HCT116 (cell line): Measurements from ENCODE around the gene EP400. TPM values are rescaled to one million over a fixed set of nuclear protein-coding genes. Genes with fewer than 3 reads are reported as not detected.

Experiments
- ATAC-seq: fragments of 200-7000 bp; cut with Tn5 transposase; 2 replicates; pipeline ENCODE4 v1.9.1; 2020; ENCODE audit warnings: mild to moderate bottlenecking, moderate library complexity
- BruUV-seq: library from RNA; stranded (reverse); fragments of 400-500 nt; replicated peaks from 2 replicates; lab custom pipeline; 2021; lab: Mats Ljungman, UMichigan
- CTCF ChIA-PET: fragments of 300-600 bp; sonication (Branson Sonifier 250); formaldehyde crosslinking; loops from one replicate; lab custom pipeline; 2021; ENCODE audit warnings: antibody characterized with exemption; lab: Charles Lee
- POLR2A ChIA-PET: fragments of 300-600, 350-600 bp; sonication (Branson Sonifier 250); formaldehyde crosslinking; loops from one replicate; lab custom pipeline; 2021; ENCODE audit warnings: antibody characterized with exemption; lab: Charles Lee
- RAD21 ChIA-PET, 2 experiments: fragments of 300-600 bp; sonication (Branson Sonifier 250); formaldehyde crosslinking; loops; one replicate each; lab custom pipeline; 2023; ENCODE audit warnings: low total read pairs in 2 of 2; ENCODE audit not compliant: uncharacterized antibody in 2 of 2, unreplicated experiment in 2 of 2, low non-redundant PET in 1 of 2; lab: Charles Lee
- DNase-seq: peaks from one replicate; pipeline ENCODE4 v3.0.0-alpha.2; 2010; ENCODE audit warnings: low read depth, low spot score
- H2AFZ ChIP-seq: fragments of 200-600 bp; shearing (Covaris generic), sonication (generic); 2 replicates; pipeline ENCODE4 v1.6.1; 2017; ENCODE audit warnings: low read depth, mixed run types, mixed read lengths, antibody characterized with exemption, low read length; ENCODE audit not compliant: poor library complexity, severe bottlenecking
- H3K27ac ChIP-seq: 2 replicates; pipeline ENCODE4 v1.5.1; 2012; ENCODE audit warnings: low read depth, low read length
- H3K27me3 ChIP-seq: fragments of 200-600 bp; sonication (generic); 2 replicates; pipeline ENCODE4 v1.6.1; 2016; ENCODE audit warnings: mixed run types, low read length, mixed read lengths; ENCODE audit not compliant: insufficient read depth
- H3K36me3 ChIP-seq, 2 experiments: fragments of 200-500 bp in 1 of 2; fragments of 200-600 bp in 1 of 2; sonication (Bioruptor generic) in 1 of 2; sonication (generic) in 1 of 2; 2 replicates each; pipeline versions ENCODE4 v1.5.1 to v1.6.1; 2014 to 2016; ENCODE audit warnings: low read length in 2 of 2, inconsistent platforms in 1 of 2, mixed read lengths in 1 of 2, mixed run types in 1 of 2; ENCODE audit not compliant: insufficient read depth in 2 of 2, control insufficient read depth in 1 of 2
- H3K4me1 ChIP-seq, 2 experiments: fragments of 200-600 bp in 1 of 2; sonication (generic) in 1 of 2; 2 replicates each; pipeline versions ENCODE4 v1.5.1 to v1.6.1; 2012 to 2017; ENCODE audit warnings: low read length in 2 of 2, inconsistent platforms in 1 of 2, mild to moderate bottlenecking in 1 of 2, mixed read lengths in 1 of 2, mixed run types in 1 of 2, moderate library complexity in 1 of 2; ENCODE audit not compliant: insufficient read depth in 2 of 2, control insufficient read depth in 1 of 2
- H3K4me2 ChIP-seq: fragments of 200-600 bp; sonication (generic); 2 replicates; pipeline ENCODE4 v1.6.1; 2017; ENCODE audit warnings: mixed run types, low read length, mixed read lengths
- H3K4me3 ChIP-seq, 2 experiments: fragments of 200-600 bp in 1 of 2; sonication (generic) in 1 of 2; replicated peaks in 1 of 2; 2 replicates each; pipeline ENCODE4 v1.5.1; 2011 to 2016; ENCODE audit warnings: low read length in 2 of 2, control low read depth in 1 of 2, low read depth in 1 of 2, mild to moderate bottlenecking in 1 of 2, mixed read lengths in 1 of 2, mixed run types in 1 of 2
- H3K79me2 ChIP-seq: fragments of 200-600 bp; sonication (generic); 2 replicates; pipeline ENCODE4 v1.6.1; 2017; ENCODE audit warnings: mild to moderate bottlenecking, mixed run types, low read length, moderate library complexity, mixed read lengths; ENCODE audit not compliant: insufficient read depth
- H3K9ac ChIP-seq: fragments of 200-600 bp; sonication (generic); 2 replicates; pipeline ENCODE4 v1.6.1; 2016; ENCODE audit warnings: low read length, mixed read lengths
- H3K9me2 ChIP-seq: fragments of 200-600 bp; sonication (generic), shearing (Covaris generic); 2 replicates; pipeline ENCODE4 v1.6.1; 2017; ENCODE audit warnings: mixed run types, mild to moderate bottlenecking, moderate library complexity; ENCODE audit not compliant: insufficient read depth
- H3K9me3 ChIP-seq, 2 experiments: fragments of 200-500 bp in 1 of 2; fragments of 200-600 bp in 1 of 2; sonication (Bioruptor generic) in 1 of 2; sonication (generic) in 1 of 2; 2 replicates each; pipeline ENCODE4 v1.6.1; 2014 to 2017; ENCODE audit warnings: low read length in 2 of 2, mixed read lengths in 2 of 2, inconsistent platforms in 1 of 2, low read depth in 1 of 2, mild to moderate bottlenecking in 1 of 2, mixed run types in 1 of 2, moderate library complexity in 1 of 2; ENCODE audit not compliant: control insufficient read depth in 1 of 2, insufficient read depth in 1 of 2
- H4K20me1 ChIP-seq: fragments of 200-600 bp; sonication (generic), shearing (Covaris generic); 2 replicates; pipeline ENCODE4 v1.6.1; 2017; ENCODE audit warnings: mixed run types, mild to moderate bottlenecking, moderate library complexity; ENCODE audit not compliant: insufficient read depth
- ATF3 ChIP-seq: IDR thresholded peaks from 2 replicates; pipeline ENCODE4 v1.6.1; 2012
- CBX3 ChIP-seq: IDR thresholded peaks from 2 replicates; pipeline ENCODE4 v1.6.1; 2012; ENCODE audit warnings: low read depth
- EGR1 ChIP-seq: IDR thresholded peaks from 2 replicates; pipeline ENCODE4 v1.6.1; 2012; ENCODE audit warnings: low read depth
- FOSL1 ChIP-seq: IDR thresholded peaks from 2 replicates; pipeline ENCODE4 v1.6.1; 2012; ENCODE audit warnings: low read depth
- MAX ChIP-seq: IDR thresholded peaks from 2 replicates; pipeline ENCODE4 v1.6.1; 2012
- SRF ChIP-seq: IDR thresholded peaks from 2 replicates; pipeline ENCODE4 v1.6.1; 2012; ENCODE audit warnings: low read depth
- ZNF274 ChIP-seq: fragments of 200-500 bp; sonication (Bioruptor generic); IDR thresholded peaks from 2 replicates; pipeline ENCODE4 v1.6.1; 2014; ENCODE audit warnings: mild to moderate bottlenecking, low read depth, low read length, inconsistent platforms
- intact Hi-C: fragments of 100-400 bp; cut with micrococcal nuclease; formaldehyde crosslinking; loops from 2 replicates; pipeline ENCODE4 v1.10.0; 2022
- total RNA-seq: library from RNA; stranded (reverse); gene quantifications from one replicate; pipeline ENCODE4 v1.2.1, GENCODE V29; 2021; ENCODE audit not compliant: unreplicated experiment

The EP400 gene
- total RNA-seq, 1 experiment from 2014 or later = 54.5 TPM

GRCh38 chr12:131988054-131988796 is 38.5 kb downstream of the EP400 start:
- Histone ChIP-seq H2AFZ (no peak overlapping the region), H4K20me1 (no peaks in the 10 kb centered on the region), H3K9me2 (no peaks in the 10 kb centered on the region), H3K9me3 (no peaks in the 10 kb centered on the region), H3K27ac (no peak overlapping the region), H3K4me3 (no peak overlapping the region), H3K36me3 (peaks cover 35% of the 10 kb centered on the region in 2 experiments), H3K4me2 (no peak overlapping the region), H3K9ac (no peak overlapping the region), H3K27me3 (no peaks in the 10 kb centered on the region), H3K79me2 (0 out of 2 replicates have a peak, but pooled peaks cover 6% of the 10 kb centered on the region), H3K4me1 (no peaks in the 10 kb centered on the region)
- POLR2A ChIA-PET = no interaction called here
- CTCF ChIA-PET = no interaction called here
- intact Hi-C loops = no loop called here
- ATAC-seq (no peak), DNase-seq (no peak)
- TF ChIP-seq CBX3 = no peak
- BruUV-seq = no TSS peak
- RAD21 ChIA-PET = no interaction called here

- intact Hi-C loops = no loop called here
- H2AFZ ChIP-seq = no peak overlapping the region
- H3K4me3 ChIP-seq = no peak overlapping the region
- ChIA-PET RAD21 (no interaction called here), POLR2A (no interaction called here), CTCF (no interaction called here)
- no peaks in the 10 kb centered on the region for H3K27me3 ChIP-seq
- peaks cover 32 to 42% of the 10 kb centered on the region in 2 experiments for H3K36me3 ChIP-seq
- ATAC-seq = no peak
- H3K9me2 ChIP-seq = no peaks in the 10 kb centered on the region
- H4K20me1 ChIP-seq = no peaks in the 10 kb centered on the region
- no peak overlapping the region for H3K9ac ChIP-seq
- no peak overlapping the region for H3K4me2 ChIP-seq
- no peak overlapping the region for H3K27ac ChIP-seq
- BruUV-seq = no TSS peak
- DNase-seq = no peak
- no peaks in the 10 kb centered on the region for H3K4me1 ChIP-seq
- no peaks in the 10 kb centered on the region for H3K9me3 ChIP-seq
- TF ChIP-seq CBX3 = no peak
- no peak for TF ChIP-seq ZNF274
- no peak for TF ChIP-seq ATF3
- TF ChIP-seq FOSL1 = no peak
- no peak for TF ChIP-seq MAX
- no peak for TF ChIP-seq SRF
- TF ChIP-seq EGR1 = no peak
- H3K79me2 ChIP-seq = 0 out of 2 replicates have a peak, but pooled peaks cover 5% of the 10 kb centered on the region
These were observed 39.3 kb downstream of the EP400 start for GRCh38 chr12:131989021-131989420.
